ENCODE data around the gene CYB561D2. TPM values are rescaled to one million over a fixed set of nuclear protein-coding genes. Genes with fewer than 3 reads are reported as not detected.

CYB561D2 gene
- total RNA-seq, 1 donor from 2014 or later = 22.3 TPM

GRCh38 chr3:50314342-50314741, 36.3 kb upstream of the CYB561D2 start:
- Histone ChIP-seq H3K27me3 (ENCODE audit: control insufficient read depth, insufficient read depth, low read length) (no peaks in the 10 kb centered on the region), H3K4me3 (ENCODE audit: low read depth, low read length) (no peak overlapping the region), H3K36me3 (ENCODE audit: control insufficient read depth, insufficient read depth, low read length) (peaks cover 3% of the 10 kb centered on the region)
- TF ChIP-seq, protein P1, sequence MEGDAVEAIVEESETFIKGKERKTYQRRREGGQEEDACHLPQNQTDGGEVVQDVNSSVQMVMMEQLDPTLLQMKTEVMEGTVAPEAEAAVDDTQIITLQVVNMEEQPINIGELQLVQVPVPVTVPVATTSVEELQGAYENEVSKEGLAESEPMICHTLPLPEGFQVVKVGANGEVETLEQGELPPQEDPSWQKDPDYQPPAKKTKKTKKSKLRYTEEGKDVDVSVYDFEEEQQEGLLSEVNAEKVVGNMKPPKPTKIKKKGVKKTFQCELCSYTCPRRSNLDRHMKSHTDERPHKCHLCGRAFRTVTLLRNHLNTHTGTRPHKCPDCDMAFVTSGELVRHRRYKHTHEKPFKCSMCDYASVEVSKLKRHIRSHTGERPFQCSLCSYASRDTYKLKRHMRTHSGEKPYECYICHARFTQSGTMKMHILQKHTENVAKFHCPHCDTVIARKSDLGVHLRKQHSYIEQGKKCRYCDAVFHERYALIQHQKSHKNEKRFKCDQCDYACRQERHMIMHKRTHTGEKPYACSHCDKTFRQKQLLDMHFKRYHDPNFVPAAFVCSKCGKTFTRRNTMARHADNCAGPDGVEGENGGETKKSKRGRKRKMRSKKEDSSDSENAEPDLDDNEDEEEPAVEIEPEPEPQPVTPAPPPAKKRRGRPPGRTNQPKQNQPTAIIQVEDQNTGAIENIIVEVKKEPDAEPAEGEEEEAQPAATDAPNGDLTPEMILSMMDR (IDR thresholded peaks at IDR 0.05; ENCODE audit: insufficient read depth, low read length, poor library complexity, severe bottlenecking) = no peak
- no peak for DNase-seq (ENCODE audit: low read depth)

- no peak overlapping the region for H3K4me3 ChIP-seq (ENCODE audit: low read depth, low read length)
- H3K27me3 ChIP-seq (ENCODE audit: control insufficient read depth, insufficient read depth, low read length) = no peaks in the 10 kb centered on the region
- TF ChIP-seq, protein P1 (IDR thresholded peaks at IDR 0.05; ENCODE audit: insufficient read depth, low read length, poor library complexity, severe bottlenecking) = no peak
- no peak for DNase-seq (ENCODE audit: low read depth)
- H3K36me3 ChIP-seq (ENCODE audit: control insufficient read depth, insufficient read depth, low read length) = peaks cover 3% of the 10 kb centered on the region
Observed at GRCh38 chr3:50314816-50315215, 35.8 kb upstream of the CYB561D2 start.

DNA sequence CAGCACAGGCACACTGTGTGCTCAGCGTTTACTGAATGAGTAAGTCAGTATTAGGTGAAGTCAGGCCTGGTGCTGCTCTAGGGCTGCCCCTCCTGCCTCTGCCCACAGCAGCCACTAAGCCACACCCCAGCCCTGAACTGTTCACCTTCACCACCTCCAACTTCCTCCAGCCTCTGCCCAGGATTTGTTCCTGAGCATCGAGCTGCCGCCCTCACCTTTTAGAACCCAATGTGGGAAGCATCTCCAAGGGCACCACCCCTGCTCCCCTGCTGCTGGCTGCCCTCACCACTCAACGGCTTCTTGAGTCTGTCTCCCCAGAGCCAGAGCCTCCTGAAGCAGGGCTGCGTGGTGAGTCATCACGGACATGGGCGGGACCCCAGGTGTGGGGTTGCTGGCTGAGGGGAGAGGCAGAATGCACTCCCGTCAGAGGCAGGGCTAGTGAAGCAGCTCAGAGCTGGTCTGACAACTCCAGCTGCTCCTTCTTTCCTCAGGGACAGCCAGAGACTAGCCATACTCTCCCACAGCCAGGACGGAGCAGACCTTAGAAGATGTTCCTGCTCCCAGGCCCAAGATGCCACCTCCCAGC, 33.9 kb upstream of the CYB561D2 start:
- DNase-seq (ENCODE audit: low read depth) = peak; percentile 91
- Histone ChIP-seq H3K27me3 (ENCODE audit: control insufficient read depth, insufficient read depth, low read length) (no peaks in the 10 kb centered on the region), H3K36me3 (ENCODE audit: control insufficient read depth, insufficient read depth, low read length) (peaks cover 3% of the 10 kb centered on the region), H3K4me3 (ENCODE audit: low read depth, low read length) (no peak overlapping the region)
- TF ChIP-seq, protein P1 (IDR thresholded peaks at IDR 0.05; ENCODE audit: insufficient read depth, low read length, poor library complexity, severe bottlenecking) = no peak

GRCh38 chr3:50317300-50317699, 33.4 kb upstream of the CYB561D2 start:
- H3K36me3 ChIP-seq (ENCODE audit: control insufficient read depth, insufficient read depth, low read length) = peaks cover 3% of the 10 kb centered on the region
- TF ChIP-seq, protein P1 (IDR thresholded peaks at IDR 0.05; ENCODE audit: insufficient read depth, low read length, poor library complexity, severe bottlenecking) = no peak
- no peak overlapping the region for H3K4me3 ChIP-seq (ENCODE audit: low read depth, low read length)
- no peak for DNase-seq (ENCODE audit: low read depth)
- H3K27me3 ChIP-seq (ENCODE audit: control insufficient read depth, insufficient read depth, low read length) = no peaks in the 10 kb centered on the region

DNA sequence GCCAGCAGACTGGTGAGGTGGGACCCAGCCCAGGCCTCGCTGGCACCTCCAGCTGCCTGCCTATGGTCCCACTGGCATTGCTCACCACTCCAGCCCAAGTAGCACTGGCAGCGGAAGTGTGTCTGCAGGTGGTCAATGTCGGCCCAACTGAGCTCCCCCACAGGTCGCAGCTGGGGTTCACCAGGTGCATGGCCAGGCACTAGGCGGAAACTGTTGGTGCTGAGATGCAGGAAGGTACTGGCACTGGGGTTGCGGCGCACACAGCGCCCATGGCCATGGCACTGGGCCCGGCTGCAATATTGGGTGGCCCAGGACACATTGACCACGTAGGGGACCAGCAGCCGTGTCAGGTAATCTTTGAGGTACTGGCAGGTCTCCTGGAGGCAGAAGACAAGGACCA, 32.5 kb upstream of the CYB561D2 start:
- H3K4me3 ChIP-seq (ENCODE audit: low read depth, low read length) = no peak overlapping the region
- H3K36me3 ChIP-seq (ENCODE audit: control insufficient read depth, insufficient read depth, low read length) = peaks cover 3% of the 10 kb centered on the region
- H3K27me3 ChIP-seq (ENCODE audit: control insufficient read depth, insufficient read depth, low read length) = no peaks in the 10 kb centered on the region
- TF ChIP-seq, protein P1 (IDR thresholded peaks at IDR 0.05; ENCODE audit: insufficient read depth, low read length, poor library complexity, severe bottlenecking) = no peak
- no peak for DNase-seq (ENCODE audit: low read depth)

DNA sequence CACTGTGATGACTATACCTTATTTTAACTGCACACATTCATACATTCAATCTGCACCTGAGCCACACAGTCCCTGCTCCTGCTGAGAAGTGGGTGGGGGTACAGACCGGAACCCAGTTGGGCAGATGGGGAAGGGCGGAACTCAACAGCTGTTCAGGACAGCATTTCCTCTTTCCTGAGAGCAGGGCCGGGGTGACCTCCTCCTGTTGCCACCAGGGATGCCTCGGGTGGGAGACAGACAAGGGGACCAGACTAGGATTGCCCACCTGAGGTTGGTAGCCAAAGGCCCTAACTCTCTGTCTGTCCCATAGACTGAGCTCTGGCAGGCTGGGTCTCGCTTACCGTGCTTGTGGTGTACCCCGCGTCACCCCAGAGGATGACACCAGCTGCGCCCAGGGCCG, 32.0 kb upstream of the CYB561D2 start:
- no peak for DNase-seq (ENCODE audit: low read depth)
- Histone ChIP-seq H3K36me3 (ENCODE audit: control insufficient read depth, insufficient read depth, low read length) (peaks cover 3% of the 10 kb centered on the region), H3K27me3 (ENCODE audit: control insufficient read depth, insufficient read depth, low read length) (no peaks in the 10 kb centered on the region), H3K4me3 (ENCODE audit: low read depth, low read length) (no peak overlapping the region)
- TF ChIP-seq, protein P1 (IDR thresholded peaks at IDR 0.05; ENCODE audit: insufficient read depth, low read length, poor library complexity, severe bottlenecking) = no peak
